GM18505 (cell line): ENCODE results near the gene DIAPH3.

Experiments
- ATAC-seq: cut with Tn5 transposase; IDR thresholded peaks from one replicate; pipeline ENCODE4 v1.9.1; 2021; ENCODE audit not compliant: unreplicated experiment
- POLR2A ChIP-seq: IDR thresholded peaks from 4 replicates; pipeline ENCODE4 v1.6.1; 2011; ENCODE audit warnings: borderline replicate concordance; ENCODE audit not compliant: insufficient read depth, insufficient read length; ENCODE audit errors: extremely low read depth

DIAPH3 gene

DNA sequence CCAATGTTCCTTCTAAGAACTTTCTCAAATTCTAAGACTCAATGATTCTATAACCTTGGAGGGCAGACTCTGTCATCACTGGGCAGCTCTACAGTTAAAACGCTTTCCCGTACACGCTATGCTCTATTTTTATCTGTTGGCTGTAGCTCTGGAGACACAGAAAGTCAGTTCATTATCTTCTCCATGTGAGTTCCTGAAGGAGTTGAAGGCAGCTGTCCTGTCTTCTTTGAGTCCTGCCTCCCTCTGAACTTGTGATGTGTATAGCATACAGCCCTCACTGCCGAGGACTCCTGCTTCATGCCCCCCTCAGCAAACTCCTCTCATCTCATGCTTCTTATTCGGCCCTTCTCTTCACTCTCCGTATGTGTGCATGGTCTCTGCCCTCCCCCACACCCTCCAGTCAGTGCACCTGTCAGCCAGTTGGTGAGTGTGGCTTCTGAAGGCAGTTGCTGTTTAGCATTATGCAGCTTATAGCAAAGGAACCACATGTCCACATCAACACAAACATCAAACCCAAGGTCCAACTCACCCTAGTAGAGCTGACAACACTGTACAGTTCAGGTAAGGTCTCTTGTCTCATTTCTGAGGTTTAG is 504.9 kb downstream of the DIAPH3 start:
- ATAC-seq, result no peak
- no peak for TF ChIP-seq POLR2A

DNA sequence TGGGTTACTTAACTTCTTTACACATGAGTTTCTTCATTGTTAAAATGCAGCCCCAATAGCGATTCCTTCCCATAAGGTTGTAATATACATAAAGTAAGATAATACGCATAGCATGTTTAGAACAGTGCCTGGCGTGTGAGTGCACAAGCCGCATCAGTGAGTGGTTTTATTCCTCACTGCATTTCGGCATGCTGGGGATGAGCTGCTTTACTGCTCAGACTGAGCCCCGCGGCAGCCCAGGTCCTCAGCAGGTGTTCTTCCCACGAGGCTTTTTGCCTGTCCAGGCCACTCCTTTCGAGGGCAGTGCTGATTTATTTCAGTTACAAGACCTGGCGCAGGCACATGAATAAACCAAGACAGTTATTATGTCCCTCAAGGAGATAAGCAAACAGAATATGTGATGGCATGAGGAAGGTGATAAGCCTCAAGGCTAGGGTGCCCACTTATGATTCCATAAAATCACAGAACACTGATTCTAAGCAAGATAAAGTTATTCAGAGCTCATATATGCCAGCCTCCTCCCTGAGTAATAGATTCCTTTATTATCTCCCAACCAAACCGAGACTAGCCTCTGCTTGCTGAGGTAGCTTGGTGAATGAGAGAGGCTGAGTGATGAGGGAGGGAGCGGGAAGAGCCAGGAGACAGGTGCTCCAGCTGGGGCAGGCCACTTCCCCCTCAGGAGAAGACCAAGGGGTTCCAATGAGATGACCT is 505.5 kb downstream of the DIAPH3 start:
- TF ChIP-seq POLR2A, result no peak

DNA sequence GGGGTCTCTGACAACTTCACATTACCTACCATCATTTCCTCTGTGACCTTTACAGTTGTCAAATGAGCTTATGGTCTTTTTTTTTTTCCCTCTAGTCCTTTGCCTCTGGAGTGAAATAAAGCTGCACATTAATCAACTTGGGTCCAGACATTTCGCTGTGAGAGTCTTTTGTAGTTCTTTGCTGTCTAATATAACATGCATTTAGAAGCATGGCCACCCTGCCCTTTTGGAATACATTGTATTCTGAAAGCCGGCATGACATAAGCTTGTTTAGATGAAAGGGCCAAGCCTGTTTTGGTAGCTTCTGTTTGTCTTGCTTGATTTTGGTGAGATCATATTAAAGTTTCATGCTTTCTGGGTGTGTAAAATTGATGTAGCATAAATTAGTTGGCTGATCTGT is 509.8 kb downstream of the DIAPH3 start:
- no peak for ATAC-seq
- TF ChIP-seq POLR2A, result no peak

More for the DNA sequence above, 505.5 kb downstream of the DIAPH3 start:
- no peak for ATAC-seq

DNA sequence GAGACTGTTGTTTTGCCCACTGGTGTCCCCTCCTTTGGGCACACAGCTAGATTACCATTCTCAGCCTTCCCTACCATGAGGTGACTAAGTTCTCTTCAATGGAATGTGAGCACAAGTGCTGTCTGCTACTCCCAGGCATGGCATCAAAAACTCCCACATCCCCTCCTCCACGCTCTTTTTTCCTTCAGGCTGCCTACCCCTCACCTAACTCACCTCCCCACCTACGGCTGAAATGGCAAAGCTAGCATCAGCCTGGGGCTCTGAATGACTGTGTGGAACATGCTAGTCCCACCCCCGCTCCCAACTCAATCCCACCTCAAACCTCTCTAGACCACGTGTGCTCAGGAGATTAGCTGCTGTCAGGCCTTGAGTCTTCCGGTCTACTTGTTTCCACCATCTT is 512.2 kb downstream of the DIAPH3 start:
- ATAC-seq, result no peak
- TF ChIP-seq POLR2A, result no peak

DNA sequence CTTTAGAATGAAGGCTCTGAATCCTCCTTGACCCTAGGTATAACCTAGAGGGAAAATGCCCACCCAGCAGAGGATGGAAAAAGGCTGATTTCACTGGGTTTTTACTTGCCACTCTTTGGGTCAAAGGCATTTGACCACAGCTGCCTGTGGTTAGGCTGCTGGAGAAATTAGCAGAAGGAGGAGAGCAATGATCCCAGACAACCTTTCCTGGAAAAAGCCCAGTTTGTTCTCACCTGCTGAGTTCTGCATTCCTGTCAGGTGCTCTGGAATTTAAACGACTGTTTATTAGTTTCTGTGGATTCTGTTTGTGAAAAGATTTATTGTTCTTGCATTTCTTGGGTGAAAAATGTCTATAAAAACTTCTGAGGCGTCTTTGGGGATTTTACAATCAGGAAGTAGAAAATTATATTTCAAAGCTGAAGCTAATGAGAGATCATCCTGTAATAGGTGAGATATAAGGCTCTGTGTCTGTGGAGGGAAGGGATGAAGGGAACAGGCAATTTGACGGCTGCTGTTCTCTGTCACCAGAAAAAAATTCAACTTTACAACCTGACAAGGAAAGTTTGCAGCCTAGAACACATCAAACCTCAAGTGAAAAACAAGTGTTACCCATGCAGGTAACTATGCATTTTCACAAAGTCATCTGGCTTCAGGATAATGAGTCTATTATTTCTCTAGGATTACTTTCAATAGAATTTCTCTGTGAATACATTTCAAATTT is 519.7 kb downstream of the DIAPH3 start:
- ATAC-seq, result no peak
- no peak for TF ChIP-seq POLR2A

DNA sequence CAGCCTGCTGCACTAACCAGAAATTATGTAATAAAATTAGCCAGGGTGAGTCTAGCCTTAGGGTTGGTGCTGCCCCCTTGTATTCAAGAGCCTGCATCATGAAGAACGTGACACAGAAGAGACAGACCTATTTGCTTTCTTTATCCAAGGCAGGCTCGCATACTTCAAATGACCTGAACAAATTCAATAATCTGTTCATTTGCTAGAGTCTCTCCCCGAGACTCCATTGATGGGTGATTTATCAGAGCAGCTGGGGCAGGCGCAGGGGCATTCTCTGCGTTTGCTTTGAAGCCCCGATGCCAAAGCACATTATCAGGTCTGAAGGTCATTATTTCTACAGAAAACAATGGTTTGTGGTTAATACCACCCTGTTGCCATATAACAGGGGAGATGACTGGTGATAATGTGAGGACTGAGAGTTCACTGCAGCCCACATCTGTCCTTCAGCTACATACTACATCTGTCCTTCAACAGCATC is 520.3 kb downstream of the DIAPH3 start:
- no peak for TF ChIP-seq POLR2A

DNA sequence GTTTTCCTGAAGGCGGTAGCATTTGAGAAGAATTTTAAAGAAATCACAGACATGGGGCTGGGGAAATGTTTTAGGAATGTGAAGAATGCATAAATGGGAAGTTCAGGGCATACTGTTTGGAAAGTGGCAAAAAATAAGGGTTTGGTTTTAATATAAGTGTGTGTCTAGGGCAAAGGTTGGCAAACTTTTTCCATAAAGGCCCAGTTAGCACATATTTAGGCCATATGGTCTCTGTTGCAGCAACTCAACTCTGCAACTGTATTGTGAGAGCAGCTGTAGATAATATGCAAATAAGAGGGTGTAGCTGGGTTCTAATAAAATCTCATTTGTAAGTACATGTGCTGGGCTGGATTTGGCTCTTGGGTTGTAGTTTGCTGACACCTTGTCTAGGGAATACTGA is 521.9 kb downstream of the DIAPH3 start:
- no peak for TF ChIP-seq POLR2A
- ATAC-seq, result no peak

More for the DNA sequence above, 520.3 kb downstream of the DIAPH3 start:
- ATAC-seq, result no peak

DNA sequence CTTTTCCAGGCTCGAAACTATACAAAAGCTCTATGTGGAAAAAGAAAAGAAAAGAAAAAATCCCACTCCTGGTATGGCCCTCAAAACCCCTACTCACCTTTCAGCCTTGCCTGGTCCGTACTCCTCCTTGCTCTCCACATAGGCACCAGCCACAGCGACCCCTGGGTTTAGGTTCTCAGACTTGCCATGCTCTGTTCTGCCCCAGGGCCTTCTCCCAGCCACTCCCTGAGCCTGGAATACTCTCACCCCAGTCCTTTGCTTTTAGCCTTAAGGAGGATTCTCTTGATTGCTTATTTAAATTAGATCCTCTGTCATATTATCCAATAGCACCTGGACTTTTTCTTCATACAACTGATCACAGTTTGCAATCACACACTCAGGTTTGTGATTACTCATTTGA is 522.5 kb downstream of the DIAPH3 start:
- no peak for TF ChIP-seq POLR2A
- ATAC-seq, result no peak

DNA sequence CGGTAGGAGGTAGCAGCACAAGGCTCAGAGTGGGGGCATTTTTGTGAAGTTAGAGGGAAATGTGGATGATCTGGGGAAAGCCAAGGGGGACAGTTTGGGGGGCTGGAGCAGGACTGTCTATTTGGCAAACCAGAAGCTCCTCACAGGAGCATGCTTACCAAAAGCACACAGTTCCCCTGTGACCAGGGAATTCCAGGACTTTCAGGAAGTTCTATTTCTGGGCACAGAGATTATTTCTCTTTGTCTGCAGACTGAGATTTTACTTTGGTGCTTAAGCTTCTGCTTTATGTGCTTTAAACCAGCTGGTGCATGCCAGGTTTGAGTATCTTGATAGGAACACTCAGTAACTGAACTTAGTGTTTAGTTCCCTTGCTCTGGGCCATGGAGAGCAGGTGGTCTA is 525.3 kb downstream of the DIAPH3 start:
- ATAC-seq, result no peak
- TF ChIP-seq POLR2A, result no peak

DNA sequence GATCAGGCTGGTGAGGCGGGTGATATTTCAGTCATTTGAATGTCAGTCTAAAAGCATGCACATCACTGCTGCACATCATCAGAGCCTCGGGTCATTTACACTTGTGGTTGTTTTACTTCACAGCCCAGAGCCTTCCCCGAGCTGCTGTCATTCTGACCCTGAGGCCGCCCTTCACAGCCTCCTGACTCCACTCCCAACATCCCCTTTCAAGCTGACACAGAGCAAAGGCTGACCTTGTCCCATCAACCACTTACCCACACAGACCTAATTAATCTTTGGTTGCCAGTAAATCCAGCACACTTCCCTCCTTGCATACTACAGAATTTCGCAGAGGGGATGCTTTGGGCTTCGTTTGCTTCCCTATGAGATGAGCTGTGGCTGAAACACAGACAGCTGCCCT is 528.1 kb downstream of the DIAPH3 start:
- no peak for TF ChIP-seq POLR2A
- no peak for ATAC-seq

DNA sequence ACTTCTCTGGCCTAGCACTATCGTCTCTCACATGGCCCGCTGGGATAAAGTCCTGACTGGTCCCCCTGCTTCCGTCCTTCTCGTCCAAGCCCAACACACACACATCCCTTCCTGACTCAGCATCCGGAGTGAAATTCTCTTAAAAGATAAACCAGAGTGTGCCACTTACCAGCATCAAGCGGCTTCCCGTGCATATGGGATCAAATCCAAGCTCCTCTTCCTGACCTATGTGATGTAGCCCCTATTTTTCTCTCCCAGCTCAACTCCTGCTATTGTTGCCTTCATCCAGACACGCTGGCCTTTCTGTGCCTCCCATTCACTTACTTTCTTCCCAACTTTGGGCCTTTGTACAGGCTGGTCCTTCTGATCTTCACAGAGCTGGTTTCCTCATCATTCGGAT is 530.4 kb downstream of the DIAPH3 start:
- no peak for TF ChIP-seq POLR2A
- ATAC-seq, result no peak

DNA sequence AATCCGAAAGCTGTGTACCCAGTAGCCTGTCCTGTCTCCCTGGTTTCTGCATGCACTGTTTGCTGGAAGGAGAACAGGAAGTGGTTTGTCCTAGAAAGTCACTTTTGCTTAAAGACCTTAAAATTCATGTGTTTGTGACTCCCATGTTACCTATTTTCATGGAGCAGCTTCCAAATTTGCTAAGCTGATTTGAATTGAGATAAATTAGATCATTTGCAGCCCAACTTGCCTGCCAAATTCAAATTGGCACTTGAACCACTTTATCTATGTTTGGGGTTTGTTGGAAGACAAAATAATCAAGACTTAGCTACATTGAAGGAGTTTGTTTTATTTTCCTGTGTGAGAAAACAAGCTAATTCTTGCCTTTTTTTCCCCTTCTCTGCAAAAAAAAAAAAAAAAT is 532.5 kb downstream of the DIAPH3 start:
- TF ChIP-seq POLR2A, result no peak
- ATAC-seq, result no peak

DNA sequence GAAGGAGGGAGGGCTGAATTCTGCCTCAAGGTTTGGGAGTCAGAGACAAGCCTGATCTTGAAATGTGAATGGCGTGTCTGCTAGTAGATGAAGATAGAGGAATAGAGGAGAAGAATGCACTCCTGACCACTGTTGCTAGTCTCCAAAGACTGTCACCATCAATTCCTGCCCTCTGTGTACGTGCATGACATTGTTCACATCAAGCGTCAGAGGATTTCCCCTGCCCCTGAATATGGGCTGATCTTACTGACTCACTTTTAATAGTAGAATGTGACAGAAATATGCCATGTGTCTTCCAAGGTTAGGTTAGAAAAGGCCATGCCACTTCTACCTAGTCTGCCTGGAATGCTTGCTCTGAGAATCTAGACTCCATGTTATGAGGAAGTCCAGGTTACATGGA is 538.6 kb downstream of the DIAPH3 start:
- ATAC-seq, result no peak
- TF ChIP-seq POLR2A, result no peak

DNA sequence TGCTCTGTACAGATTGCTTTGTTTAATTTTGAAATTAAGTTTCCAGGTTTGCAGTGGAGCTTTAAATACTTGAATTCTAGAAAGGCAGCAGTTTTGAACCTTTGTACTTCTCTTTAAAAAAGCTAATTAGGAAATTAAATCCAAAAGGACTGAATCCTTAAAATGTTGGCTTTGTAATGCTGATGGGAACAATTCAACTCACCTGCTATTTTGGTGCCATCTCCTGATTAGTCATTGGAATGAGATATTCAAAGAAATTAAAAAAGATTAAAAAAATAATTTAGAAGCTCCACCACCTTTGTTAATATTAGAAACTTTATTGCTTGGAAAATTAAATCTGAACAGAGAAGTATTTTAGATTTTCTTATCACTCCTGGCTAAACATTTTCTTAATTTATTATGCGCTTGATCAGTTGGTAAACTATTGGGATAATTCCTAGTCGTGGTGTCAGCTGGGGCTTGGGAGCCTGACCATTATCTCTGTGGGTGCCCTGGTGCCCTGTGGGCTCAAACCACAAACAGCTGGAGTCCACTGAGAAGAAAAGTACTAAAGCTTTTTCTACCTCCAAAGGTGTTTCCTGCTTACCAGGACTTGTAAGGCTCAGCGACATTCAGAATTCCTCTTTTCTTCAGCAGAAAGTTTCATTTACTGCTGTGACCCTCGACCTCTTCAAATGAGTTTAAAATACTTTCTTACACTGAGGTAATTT is 540.4 kb downstream of the DIAPH3 start:
- TF ChIP-seq POLR2A, result no peak
- no peak for ATAC-seq

DNA sequence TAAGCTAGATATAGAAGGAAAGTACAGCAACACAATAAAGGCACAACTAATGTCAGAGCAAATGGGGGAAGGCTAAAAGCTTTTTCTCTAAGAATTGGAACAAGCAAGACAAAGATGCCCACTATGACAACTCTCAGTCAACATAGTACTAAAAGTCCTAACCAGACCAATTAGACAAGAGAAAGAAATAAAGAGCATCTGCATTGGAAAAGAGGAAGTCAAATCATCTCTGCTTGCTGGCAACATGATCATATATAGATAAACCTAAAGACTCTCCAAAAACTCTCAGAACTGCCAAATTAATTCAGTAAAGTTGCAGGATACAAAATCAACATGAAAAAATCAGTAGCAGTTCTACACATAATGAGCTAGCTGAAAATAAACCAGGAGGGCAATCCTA is 542.0 kb downstream of the DIAPH3 start:
- ATAC-seq, result no peak
- no peak for TF ChIP-seq POLR2A
